Body of pancreas (tissue), 4 donors: ENCODE data around the gene ZNF441.

ENCODE experiments used
- CTCF ChIP-seq, 7 experiments: fragments of 450-650 bp in 4 of 7; fragments of 200-600 bp in 3 of 7; sonication (generic) in 3 of 7; IDR thresholded peaks; one replicate each; pipeline ENCODE4 v1.5.1; 2016 to 2019; ENCODE audit warnings: antibody characterized with exemption in 7 of 7
- POLR2A ChIP-seq, 3 donors: fragments of 450-650 bp; IDR thresholded peaks; one replicate each; pipeline ENCODE4 v1.6.1; 2016; ENCODE audit warnings: antibody characterized with exemption in 3 of 3, mild to moderate bottlenecking in 2 of 3

DNA sequence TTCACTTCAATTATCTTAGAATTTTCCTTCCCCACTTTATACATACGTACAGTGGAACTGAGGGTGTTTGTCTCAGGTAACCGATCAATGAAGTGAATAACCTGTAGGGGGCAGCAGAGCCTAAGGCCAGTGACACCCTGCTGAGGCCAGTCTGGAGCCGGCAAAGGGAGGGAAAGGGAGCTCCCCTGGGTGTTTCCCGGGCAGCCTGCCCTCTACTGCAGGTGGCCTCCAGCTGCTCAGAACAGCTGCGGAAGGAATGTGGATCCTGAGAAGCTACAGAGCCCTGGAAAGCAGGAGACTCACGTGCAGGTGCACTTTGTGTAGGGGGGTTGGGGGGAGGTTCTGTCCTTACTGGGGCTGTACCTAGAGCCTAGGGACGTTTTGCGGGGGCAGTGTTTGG is 30.7 kb downstream of the ZNF441 start:
- peak; percentile 82 to 98 (median 94) for TF ChIP-seq CTCF (IDR thresholded peaks at IDR 0.05)
- no peak for TF ChIP-seq POLR2A (IDR thresholded peaks at IDR 0.05)
